IMR-90 (cell line): ENCODE data around the gene TAPBP. TPM values are rescaled to one million over a fixed set of nuclear protein-coding genes. Genes with fewer than 3 reads are reported as not detected.

Experiments
- ATAC-seq: fragments of 200-7000 bp; cut with Tn5 transposase; 2 replicates; pipeline ENCODE4 v1.9.1; 2020; ENCODE audit warnings: low read depth, mild to moderate bottlenecking, moderate library complexity
- BruUV-seq: library from RNA; stranded (reverse); fragments of 400-500 nt; replicated peaks from 2 replicates; lab custom pipeline; 2021; lab: Mats Ljungman, UMichigan
- CTCF ChIA-PET: fragments of 300-600 bp; formaldehyde crosslinking; extraction: SDS; loops from one replicate; lab custom pipeline; 2021; ENCODE audit warnings: antibody characterized with exemption; lab: Yijun Ruan, JAX
- POLR2A ChIA-PET: fragments of 300-600 bp; sonication (Branson Sonifier 250); formaldehyde crosslinking; loops from one replicate; lab custom pipeline; 2022; ENCODE audit warnings: antibody characterized with exemption; ENCODE audit not compliant: unreplicated experiment; lab: Charles Lee
- DNase-seq: peaks from one replicate; pipeline ENCODE4 v3.0.0; 2013
- H2AFZ ChIP-seq: replicated peaks from 2 replicates; pipeline ENCODE3; 2013; ENCODE audit warnings: low read length, mild to moderate bottlenecking; ENCODE audit not compliant: poor library complexity
- H2AK5ac ChIP-seq: 2 replicates; pipeline ENCODE4 v1.6.1; 2013; ENCODE audit warnings: low read depth, low read length, inconsistent platforms
- H2AK9ac ChIP-seq: replicated peaks from 2 replicates; pipeline ENCODE3; 2013; ENCODE audit warnings: mild to moderate bottlenecking, low read depth, low read length, moderate library complexity; ENCODE audit not compliant: poor library complexity
- H2BK120ac ChIP-seq: 2 replicates; pipeline ENCODE4 v1.6.1; 2013; ENCODE audit warnings: low read depth, low read length, inconsistent platforms
- H2BK15ac ChIP-seq: 3 replicates; pipeline ENCODE4 v1.6.1; 2013; ENCODE audit warnings: low read depth, low read length, inconsistent platforms
- H2BK20ac ChIP-seq: 2 replicates; pipeline ENCODE4 v1.6.1; 2013; ENCODE audit warnings: low read depth, mild to moderate bottlenecking, inconsistent platforms, low read length, moderate library complexity
- H2BK5ac ChIP-seq: 2 replicates; pipeline ENCODE4 v1.6.1; 2013; ENCODE audit warnings: mild to moderate bottlenecking, low read depth, low read length, inconsistent platforms; ENCODE audit not compliant: poor library complexity, severe bottlenecking
- H3K14ac ChIP-seq: replicated peaks from 2 replicates; pipeline ENCODE4 v1.6.1; 2013; ENCODE audit warnings: low read depth, low read length, inconsistent platforms
- H3K18ac ChIP-seq: 2 replicates; pipeline ENCODE4 v1.6.1; 2013; ENCODE audit warnings: low read depth, low read length, control low read depth
- H3K23ac ChIP-seq: 2 replicates; pipeline ENCODE4 v1.6.1; 2013; ENCODE audit warnings: low read depth, low read length, inconsistent platforms
- H3K27ac ChIP-seq: 2 replicates; pipeline ENCODE4 v1.5.1; 2013; ENCODE audit warnings: mild to moderate bottlenecking, control low read depth, low read length; ENCODE audit not compliant: insufficient read depth
- H3K27me3 ChIP-seq: 2 replicates; pipeline ENCODE4 v1.6.1; 2013; ENCODE audit warnings: low read length; ENCODE audit not compliant: control insufficient read depth, insufficient read depth
- H3K36me3 ChIP-seq: 2 replicates; pipeline ENCODE4 v1.6.1; 2013; ENCODE audit warnings: low read length, mixed read lengths; ENCODE audit not compliant: control insufficient read depth, insufficient read depth
- H3K4ac ChIP-seq: 2 replicates; pipeline ENCODE4 v1.6.1; 2013; ENCODE audit warnings: low read depth, low read length, inconsistent platforms
- H3K4me1 ChIP-seq: 2 replicates; pipeline ENCODE4 v1.6.1; 2013; ENCODE audit warnings: low read length, mixed read lengths; ENCODE audit not compliant: control insufficient read depth, insufficient read depth
- H3K4me2 ChIP-seq: 2 replicates; pipeline ENCODE4 v1.6.1; 2013; ENCODE audit warnings: low read depth, mild to moderate bottlenecking, control low read depth, low read length, moderate library complexity
- H3K4me3 ChIP-seq: 2 replicates; pipeline ENCODE4 v1.5.1; 2013; ENCODE audit warnings: low read depth, mild to moderate bottlenecking, control low read depth, low read length, moderate library complexity; ENCODE audit not compliant: insufficient read depth
- H3K56ac ChIP-seq: 2 replicates; pipeline ENCODE4 v1.6.1; 2013; ENCODE audit warnings: low read length, inconsistent platforms; ENCODE audit not compliant: insufficient read depth; ENCODE audit errors: extremely low read depth
- H3K79me1 ChIP-seq, 2 experiments: 2 replicates each; pipeline ENCODE4 v1.6.1; 2013; ENCODE audit warnings: low read length in 2 of 2, inconsistent platforms in 1 of 2, low read depth in 1 of 2
- H3K9ac ChIP-seq: 2 replicates; pipeline ENCODE4 v1.6.1; 2013; ENCODE audit warnings: low read depth, low read length, control low read depth
- H3K9me1 ChIP-seq: 2 replicates; pipeline ENCODE4 v1.6.1; 2013; ENCODE audit warnings: low read length, inconsistent platforms; ENCODE audit not compliant: insufficient read depth
- H3K9me3 ChIP-seq: 2 replicates; pipeline ENCODE4 v1.6.1; 2013; ENCODE audit warnings: low read length; ENCODE audit not compliant: control insufficient read depth, insufficient read depth
- H4K20me1 ChIP-seq: 2 replicates; pipeline ENCODE4 v1.6.1; 2013; ENCODE audit warnings: low read length, inconsistent platforms; ENCODE audit not compliant: insufficient read depth
- H4K5ac ChIP-seq: 2 replicates; pipeline ENCODE4 v1.6.1; 2013; ENCODE audit warnings: mild to moderate bottlenecking, low read depth, low read length, control low read depth
- H4K8ac ChIP-seq, 2 experiments: 2 replicates each; pipeline ENCODE4 v1.6.1; 2013; ENCODE audit warnings: low read depth in 2 of 2, low read length in 2 of 2, control low read depth in 1 of 2, inconsistent platforms in 1 of 2
- H4K91ac ChIP-seq: 2 replicates; pipeline ENCODE4 v1.6.1; 2013; ENCODE audit warnings: low read depth, low read length, inconsistent platforms; ENCODE audit not compliant: insufficient read depth
- BHLHE40 ChIP-seq: fragments of 150-350 bp; IDR thresholded peaks from 2 replicates; pipeline ENCODE4 v1.6.1; 2016; ENCODE audit warnings: mild to moderate bottlenecking, low read depth, low read length
- CEBPB ChIP-seq: IDR thresholded peaks from 2 replicates; pipeline ENCODE4 v1.6.1; 2012; ENCODE audit warnings: low read depth, low read length, improper control_type of control experiment
- CHD1 ChIP-seq: IDR thresholded peaks from 2 replicates; pipeline ENCODE4 v1.6.1; 2012; ENCODE audit warnings: low read depth, low read length, improper control_type of control experiment
- MAFK ChIP-seq: IDR thresholded peaks from 2 replicates; pipeline ENCODE4 v1.6.1; 2012; ENCODE audit warnings: low read depth, low read length, improper control_type of control experiment
- MAZ ChIP-seq: IDR thresholded peaks from 2 replicates; pipeline ENCODE4 v1.6.1; 2012; ENCODE audit warnings: low read depth, mild to moderate bottlenecking, low read length, improper control_type of control experiment, moderate library complexity, borderline replicate concordance
- MXI1 ChIP-seq: IDR thresholded peaks from 2 replicates; pipeline ENCODE4 v1.6.1; 2012; ENCODE audit warnings: low read depth, mild to moderate bottlenecking, low read length, moderate library complexity, borderline replicate concordance
- NFE2L2 ChIP-seq: fragments of 150-350 bp; IDR thresholded peaks from 2 replicates; pipeline ENCODE4 v1.6.1; 2016; ENCODE audit warnings: low read depth, mild to moderate bottlenecking, low read length
- RAD21 ChIP-seq: IDR thresholded peaks from 2 replicates; pipeline ENCODE4 v1.6.1; 2012; ENCODE audit warnings: low read length, improper control_type of control experiment
- RCOR1 ChIP-seq: IDR thresholded peaks from 2 replicates; pipeline ENCODE4 v1.6.1; 2012; ENCODE audit warnings: mild to moderate bottlenecking, low read length, improper control_type of control experiment; ENCODE audit not compliant: insufficient replicate concordance
- RFX5 ChIP-seq: IDR thresholded peaks from 2 replicates; pipeline ENCODE4 v1.8.0; 2012; ENCODE audit warnings: low read depth, mild to moderate bottlenecking, low read length, moderate library complexity
- SMC3 ChIP-seq: fragments of 150-350 bp; IDR thresholded peaks from 2 replicates; pipeline ENCODE4 v1.6.1; 2016; ENCODE audit warnings: low read depth, mild to moderate bottlenecking, antibody characterized with exemption, low read length, moderate library complexity
- dilution Hi-C: fragments of 300-500 bp; cut with HindIII; formaldehyde crosslinking; loops from one replicate; pipeline ENCODE4 v1.14.3; 2018; ENCODE audit warnings: low sequenced_read_pairs; ENCODE audit not compliant: unreplicated experiment
- in situ Hi-C: fragments of 300-500 bp; cut with MboI; formaldehyde crosslinking; loops from 3 replicates; pipeline ENCODE4 v1.14.3; 2019; ENCODE audit warnings: low sequenced_read_pairs, inconsistent platforms, mixed read lengths
- intact Hi-C: fragments of 100-400 bp; cut with micrococcal nuclease; formaldehyde crosslinking; loops from 2 replicates; pipeline ENCODE4 v1.10.0; 2022
- polyA plus RNA-seq, 3 experiments: library from polyadenylated mRNA; depleted of rRNA; stranded (reverse); fragments of >200 nt; gene quantifications; 2 replicates each; pipeline ENCODE4 v1.2.3, GENCODE V29; 2012; ENCODE audit warnings: low replicate concordance in 1 of 3
- total RNA-seq: library from RNA; depleted of rRNA; stranded (reverse); fragments of >200 nt; gene quantifications from 2 replicates; pipeline ENCODE4 v1.2.3, GENCODE V29; 2012
- TF ChIP-seq, protein P1 (sequence below): fragments of 150-350 bp; IDR thresholded peaks from 2 replicates; pipeline ENCODE4 v1.6.1; 2017; ENCODE audit warnings: mild to moderate bottlenecking, antibody characterized with exemption, low read length, low read depth
- TF ChIP-seq, protein P2 (sequence below): fragments of 150-350 bp; IDR thresholded peaks from 2 replicates; pipeline ENCODE4 v1.6.1; 2016; ENCODE audit warnings: low read depth, mild to moderate bottlenecking, low read length, moderate library complexity, borderline replicate concordance

The TAPBP gene
- total and polyA plus RNA-seq, 2 of the 4 experiments (the other 2 are of a cell fraction), result 13.1 to 63.3 TPM

DNA sequence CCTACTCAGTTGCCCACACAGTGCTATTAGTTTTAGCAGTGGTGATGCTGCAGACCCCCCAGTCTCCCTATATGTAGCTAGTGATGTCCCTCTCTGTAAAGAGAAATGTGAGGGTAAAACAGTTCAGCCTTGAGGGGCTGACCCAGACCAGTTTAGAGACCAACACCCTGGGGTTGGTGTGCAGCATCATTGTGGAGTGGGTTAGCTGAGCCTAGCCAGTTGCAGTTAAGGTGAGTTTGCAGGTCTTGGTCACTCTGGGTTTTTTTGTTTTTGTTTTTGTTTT lies 37.4 kb downstream of the TAPBP start:
- Histone ChIP-seq H3K4ac (peak overlapping the region; percentile 57), H4K8ac (peak overlapping the region; percentile 27 to 84; a peak in 3 of 4 replicates), H3K23ac (peak overlapping the region; percentile 36; the same call in 1 of the 2 replicates), H3K9ac (peak overlapping the region; percentile 62), H4K91ac (0 out of 2 replicates have a peak overlapping the region, but pooled peaks have one; percentile 12), H3K36me3 (peaks cover 61% of the 10 kb centered on the region), H3K79me1 (peaks cover 16 to 52% of the 10 kb centered on the region in 2 experiments), H3K27ac (peak overlapping the region; percentile 26), H3K9me1 (peaks cover 9% of the 10 kb centered on the region), H2BK20ac (no peak overlapping the region), H2BK120ac (no peak overlapping the region), H4K20me1 (peaks cover 80% of the 10 kb centered on the region), H3K14ac (peak overlapping the region; percentile 20), H3K18ac (no peak overlapping the region), H4K5ac (peak overlapping the region; percentile 3; the same call in 1 of the 2 replicates), H2BK5ac (peak overlapping the region; percentile 7), H3K4me3 (peak overlapping the region; percentile 46), H3K56ac (peak overlapping the region; percentile 16; the same call in 1 of the 2 replicates), H3K4me2 (peak overlapping the region; percentile 71), H2BK15ac (no peak overlapping the region), H2AK5ac (0 out of 2 replicates have a peak overlapping the region, but pooled peaks have one; percentile 59), H3K27me3 (no peaks in the 10 kb centered on the region), H2AFZ (no peak overlapping the region), H3K9me3 (no peaks in the 10 kb centered on the region), H2AK9ac (peak overlapping the region; percentile 21), H3K4me1 (peaks cover 14% of the 10 kb centered on the region)
- intact Hi-C loops, result no loop called here
- BruUV-seq, result no TSS peak
- POLR2A ChIA-PET, result no interaction called here
- ATAC-seq (no peak), DNase-seq (no peak)
- in situ Hi-C loops, result no loop called here
- CTCF ChIA-PET, result interaction anchor here (1.8 kb wide), 1 partner anchor 20 kb away, joined by 5 read pairs; no protein-coding TSS in a partner anchor
- TF ChIP-seq CEBPB (no peak), BHLHE40 (no peak), CHD1 (no peak), RAD21 (no peak), MAZ (no peak), RCOR1 (no peak), SMC3 (no peak), MXI1 (no peak), RFX5 (no peak), MAFK (no peak), NFE2L2 (no peak)
- TF ChIP-seq, protein P1, sequence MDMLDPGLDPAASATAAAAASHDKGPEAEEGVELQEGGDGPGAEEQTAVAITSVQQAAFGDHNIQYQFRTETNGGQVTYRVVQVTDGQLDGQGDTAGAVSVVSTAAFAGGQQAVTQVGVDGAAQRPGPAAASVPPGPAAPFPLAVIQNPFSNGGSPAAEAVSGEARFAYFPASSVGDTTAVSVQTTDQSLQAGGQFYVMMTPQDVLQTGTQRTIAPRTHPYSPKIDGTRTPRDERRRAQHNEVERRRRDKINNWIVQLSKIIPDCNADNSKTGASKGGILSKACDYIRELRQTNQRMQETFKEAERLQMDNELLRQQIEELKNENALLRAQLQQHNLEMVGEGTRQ, result no peak
- TF ChIP-seq, protein P2, sequence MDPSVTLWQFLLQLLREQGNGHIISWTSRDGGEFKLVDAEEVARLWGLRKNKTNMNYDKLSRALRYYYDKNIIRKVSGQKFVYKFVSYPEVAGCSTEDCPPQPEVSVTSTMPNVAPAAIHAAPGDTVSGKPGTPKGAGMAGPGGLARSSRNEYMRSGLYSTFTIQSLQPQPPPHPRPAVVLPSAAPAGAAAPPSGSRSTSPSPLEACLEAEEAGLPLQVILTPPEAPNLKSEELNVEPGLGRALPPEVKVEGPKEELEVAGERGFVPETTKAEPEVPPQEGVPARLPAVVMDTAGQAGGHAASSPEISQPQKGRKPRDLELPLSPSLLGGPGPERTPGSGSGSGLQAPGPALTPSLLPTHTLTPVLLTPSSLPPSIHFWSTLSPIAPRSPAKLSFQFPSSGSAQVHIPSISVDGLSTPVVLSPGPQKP, result no peak
- dilution Hi-C loops, result no loop called here
